Measurements from ENCODE around the gene RAB35.

GRCh38 chr12:120115692-120116440, 687 bp downstream of the RAB35 start:
- no peak for TF ChIP-seq NANOG (IDR thresholded peaks at IDR 0.05; ENCODE audit: borderline replicate concordance)
- TF ChIP-seq, protein P1, sequence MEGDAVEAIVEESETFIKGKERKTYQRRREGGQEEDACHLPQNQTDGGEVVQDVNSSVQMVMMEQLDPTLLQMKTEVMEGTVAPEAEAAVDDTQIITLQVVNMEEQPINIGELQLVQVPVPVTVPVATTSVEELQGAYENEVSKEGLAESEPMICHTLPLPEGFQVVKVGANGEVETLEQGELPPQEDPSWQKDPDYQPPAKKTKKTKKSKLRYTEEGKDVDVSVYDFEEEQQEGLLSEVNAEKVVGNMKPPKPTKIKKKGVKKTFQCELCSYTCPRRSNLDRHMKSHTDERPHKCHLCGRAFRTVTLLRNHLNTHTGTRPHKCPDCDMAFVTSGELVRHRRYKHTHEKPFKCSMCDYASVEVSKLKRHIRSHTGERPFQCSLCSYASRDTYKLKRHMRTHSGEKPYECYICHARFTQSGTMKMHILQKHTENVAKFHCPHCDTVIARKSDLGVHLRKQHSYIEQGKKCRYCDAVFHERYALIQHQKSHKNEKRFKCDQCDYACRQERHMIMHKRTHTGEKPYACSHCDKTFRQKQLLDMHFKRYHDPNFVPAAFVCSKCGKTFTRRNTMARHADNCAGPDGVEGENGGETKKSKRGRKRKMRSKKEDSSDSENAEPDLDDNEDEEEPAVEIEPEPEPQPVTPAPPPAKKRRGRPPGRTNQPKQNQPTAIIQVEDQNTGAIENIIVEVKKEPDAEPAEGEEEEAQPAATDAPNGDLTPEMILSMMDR (conservative IDR thresholded peaks at IDR 0.05; ENCODE audit: low read depth in 2 of 2), result no peak
- no peak for TF ChIP-seq EZH2 (IDR thresholded peaks at IDR 0.05; ENCODE audit: low read depth, unreplicated experiment)
- no peak for TF ChIP-seq POLR2AphosphoS5 (IDR thresholded peaks at IDR 0.05; ENCODE audit: low read depth)
- TF ChIP-seq CREB1 (CRISPR knock-in tag; IDR thresholded peaks at IDR 0.05; ENCODE audit: low read depth), result no peak
- TF ChIP-seq EZH2phosphoT487 (IDR thresholded peaks at IDR 0.05; ENCODE audit: unreplicated experiment), result no peak
- no peak for TF ChIP-seq ZNF114 (CRISPR knock-in tag; IDR thresholded peaks at IDR 0.05)
- TF ChIP-seq, protein P2, sequence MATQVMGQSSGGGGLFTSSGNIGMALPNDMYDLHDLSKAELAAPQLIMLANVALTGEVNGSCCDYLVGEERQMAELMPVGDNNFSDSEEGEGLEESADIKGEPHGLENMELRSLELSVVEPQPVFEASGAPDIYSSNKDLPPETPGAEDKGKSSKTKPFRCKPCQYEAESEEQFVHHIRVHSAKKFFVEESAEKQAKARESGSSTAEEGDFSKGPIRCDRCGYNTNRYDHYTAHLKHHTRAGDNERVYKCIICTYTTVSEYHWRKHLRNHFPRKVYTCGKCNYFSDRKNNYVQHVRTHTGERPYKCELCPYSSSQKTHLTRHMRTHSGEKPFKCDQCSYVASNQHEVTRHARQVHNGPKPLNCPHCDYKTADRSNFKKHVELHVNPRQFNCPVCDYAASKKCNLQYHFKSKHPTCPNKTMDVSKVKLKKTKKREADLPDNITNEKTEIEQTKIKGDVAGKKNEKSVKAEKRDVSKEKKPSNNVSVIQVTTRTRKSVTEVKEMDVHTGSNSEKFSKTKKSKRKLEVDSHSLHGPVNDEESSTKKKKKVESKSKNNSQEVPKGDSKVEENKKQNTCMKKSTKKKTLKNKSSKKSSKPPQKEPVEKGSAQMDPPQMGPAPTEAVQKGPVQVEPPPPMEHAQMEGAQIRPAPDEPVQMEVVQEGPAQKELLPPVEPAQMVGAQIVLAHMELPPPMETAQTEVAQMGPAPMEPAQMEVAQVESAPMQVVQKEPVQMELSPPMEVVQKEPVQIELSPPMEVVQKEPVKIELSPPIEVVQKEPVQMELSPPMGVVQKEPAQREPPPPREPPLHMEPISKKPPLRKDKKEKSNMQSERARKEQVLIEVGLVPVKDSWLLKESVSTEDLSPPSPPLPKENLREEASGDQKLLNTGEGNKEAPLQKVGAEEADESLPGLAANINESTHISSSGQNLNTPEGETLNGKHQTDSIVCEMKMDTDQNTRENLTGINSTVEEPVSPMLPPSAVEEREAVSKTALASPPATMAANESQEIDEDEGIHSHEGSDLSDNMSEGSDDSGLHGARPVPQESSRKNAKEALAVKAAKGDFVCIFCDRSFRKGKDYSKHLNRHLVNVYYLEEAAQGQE (IDR thresholded peaks at IDR 0.05; ENCODE audit: unreplicated experiment), result no peak
- no peak for TF ChIP-seq JUNB (IDR thresholded peaks at IDR 0.05; ENCODE audit: unreplicated experiment)
- TF ChIP-seq STAT1 (IDR thresholded peaks at IDR 0.05; ENCODE audit: unreplicated experiment), result no peak

Data from GM23338 (cell line).